ENCODE measurements around the gene PPWD1.

- no peak for TF ChIP-seq CTCF (IDR thresholded peaks at IDR 0.05)
- no peak for TF ChIP-seq RCOR1 (IDR thresholded peaks at IDR 0.05; ENCODE audit: low read length)
- TF ChIP-seq NRF1 (IDR thresholded peaks at IDR 0.05; ENCODE audit: low read depth, low read length) = no peak
- TF ChIP-seq CHD2 (IDR thresholded peaks at IDR 0.05; ENCODE audit: low read length, partially characterized antibody) = no peak
- no peak for TF ChIP-seq EP300 (IDR thresholded peaks at IDR 0.05; ENCODE audit: borderline replicate concordance in 1 of 2, low read depth in 1 of 2, low read length in 1 of 2)
- no peak for TF ChIP-seq NFIC (IDR thresholded peaks at IDR 0.05; ENCODE audit: borderline replicate concordance)
- TF ChIP-seq, protein P1, sequence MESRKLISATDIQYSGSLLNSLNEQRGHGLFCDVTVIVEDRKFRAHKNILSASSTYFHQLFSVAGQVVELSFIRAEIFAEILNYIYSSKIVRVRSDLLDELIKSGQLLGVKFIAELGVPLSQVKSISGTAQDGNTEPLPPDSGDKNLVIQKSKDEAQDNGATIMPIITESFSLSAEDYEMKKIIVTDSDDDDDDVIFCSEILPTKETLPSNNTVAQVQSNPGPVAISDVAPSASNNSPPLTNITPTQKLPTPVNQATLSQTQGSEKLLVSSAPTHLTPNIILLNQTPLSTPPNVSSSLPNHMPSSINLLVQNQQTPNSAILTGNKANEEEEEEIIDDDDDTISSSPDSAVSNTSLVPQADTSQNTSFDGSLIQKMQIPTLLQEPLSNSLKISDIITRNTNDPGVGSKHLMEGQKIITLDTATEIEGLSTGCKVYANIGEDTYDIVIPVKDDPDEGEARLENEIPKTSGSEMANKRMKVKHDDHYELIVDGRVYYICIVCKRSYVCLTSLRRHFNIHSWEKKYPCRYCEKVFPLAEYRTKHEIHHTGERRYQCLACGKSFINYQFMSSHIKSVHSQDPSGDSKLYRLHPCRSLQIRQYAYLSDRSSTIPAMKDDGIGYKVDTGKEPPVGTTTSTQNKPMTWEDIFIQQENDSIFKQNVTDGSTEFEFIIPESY (IDR thresholded peaks at IDR 0.05; ENCODE audit: borderline replicate concordance, low read depth) = no peak
- no peak for TF ChIP-seq TAF1 (IDR thresholded peaks at IDR 0.05; ENCODE audit: borderline replicate concordance, low read depth, low read length)
- TF ChIP-seq SIN3A (IDR thresholded peaks at IDR 0.05; ENCODE audit: borderline replicate concordance, low read depth, low read length) = no peak
- TF ChIP-seq MXI1 (IDR thresholded peaks at IDR 0.05; ENCODE audit: low read depth, low read length) = no peak
- TF ChIP-seq POLR2AphosphoS5 (IDR thresholded peaks at IDR 0.05; ENCODE audit: low read depth, low read length) = no peak
- TF ChIP-seq REST (IDR thresholded peaks at IDR 0.05; ENCODE audit: low read depth, low read length) = no peak
- no peak for TF ChIP-seq YY1 (IDR thresholded peaks at IDR 0.05; ENCODE audit: low read depth)
- no peak for TF ChIP-seq RAD21 (IDR thresholded peaks at IDR 0.05; ENCODE audit: low read length)
These were observed 3.4 kb downstream of the PPWD1 start for GRCh38 chr5:65566505-65566904.
